HG02610 (cell line): ENCODE data around the gene FOXP3.

Experiments used
- ATAC-seq: cut with Tn5 transposase; IDR thresholded peaks from one replicate; pipeline ENCODE4 v1.9.1; 2021; ENCODE audit warnings: mild to moderate bottlenecking, moderate library complexity; ENCODE audit not compliant: unreplicated experiment

The FOXP3 gene

DNA sequence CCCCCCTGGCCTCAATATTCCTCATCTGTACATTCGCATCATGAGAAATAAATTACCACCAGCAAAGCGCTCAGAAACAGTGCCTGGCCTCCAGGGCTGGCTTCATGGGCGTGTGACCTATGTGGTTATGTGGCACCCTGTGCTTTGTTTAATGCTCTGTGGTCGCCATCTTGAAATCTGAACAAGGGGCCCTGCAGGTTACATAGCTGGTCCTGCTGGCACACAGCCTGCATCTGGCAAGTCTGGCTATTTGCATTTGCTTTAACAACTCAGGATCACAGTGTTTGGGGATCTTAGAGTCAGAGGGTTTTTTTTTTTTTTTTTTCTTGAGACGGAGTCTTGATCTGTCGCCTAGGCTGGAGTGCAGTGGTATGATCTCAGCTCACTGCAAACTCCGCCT lies 9.9 kb downstream of the FOXP3 start:
- ATAC-seq, result no peak

DNA sequence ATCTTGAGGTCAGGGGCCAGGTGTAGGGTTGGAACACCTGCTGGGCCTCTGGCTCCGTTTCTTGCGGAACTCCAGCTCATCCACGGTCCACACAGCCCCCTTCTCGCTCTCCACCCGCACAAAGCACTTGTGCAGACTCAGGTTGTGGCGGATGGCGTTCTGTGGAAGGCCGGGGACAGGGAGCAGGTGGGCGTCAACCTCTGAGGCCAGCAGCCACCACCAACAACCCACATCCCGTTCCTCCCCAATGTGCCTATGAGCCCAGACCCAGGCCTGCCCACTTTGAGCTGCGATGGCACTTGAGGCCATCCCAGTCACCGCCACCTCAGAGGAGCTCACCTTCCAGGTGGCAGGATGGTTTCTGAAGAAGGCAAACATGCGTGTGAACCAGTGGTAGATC lies 13.2 kb downstream of the FOXP3 start:
- no peak for ATAC-seq

DNA sequence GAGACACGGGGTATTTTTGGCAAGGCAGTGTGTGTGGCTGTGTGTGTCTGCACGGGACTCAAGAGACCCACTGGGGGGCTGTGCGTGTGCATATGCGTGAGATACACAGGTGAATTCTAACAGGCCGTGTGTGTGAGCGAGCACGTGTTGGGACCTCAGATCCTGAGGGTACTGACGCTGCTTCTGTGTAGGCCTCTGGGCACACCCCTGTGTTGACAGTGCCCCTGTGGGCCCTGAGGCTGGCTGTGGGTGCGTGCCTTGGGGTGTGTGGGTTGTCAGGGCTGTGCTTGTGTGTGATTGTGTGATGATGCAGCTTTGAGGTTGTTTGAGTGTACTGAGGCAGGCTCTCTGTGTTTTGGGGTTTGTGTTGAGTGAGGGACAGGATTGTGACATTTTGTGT lies 13.9 kb downstream of the FOXP3 start:
- no peak for ATAC-seq

DNA sequence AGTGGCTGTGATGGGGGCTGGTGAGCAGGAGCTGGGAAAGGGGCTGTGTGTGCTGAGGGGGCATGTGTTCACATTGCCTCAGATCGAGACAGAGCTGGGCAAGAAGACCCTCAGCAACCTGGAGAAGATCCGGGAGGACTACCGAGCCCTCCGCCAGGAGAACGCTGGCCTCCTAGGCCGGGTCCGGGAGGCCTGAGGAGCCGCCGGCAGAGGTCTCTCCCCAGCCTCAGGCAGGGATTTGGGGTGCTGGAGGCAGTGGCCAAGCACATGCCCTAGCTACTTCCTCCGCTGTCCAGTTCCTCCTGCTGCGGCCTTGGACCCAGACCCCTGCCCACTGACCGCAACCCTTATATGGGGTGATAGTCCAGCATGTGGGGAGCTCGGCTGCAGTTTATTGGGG lies 14.4 kb downstream of the FOXP3 start:
- ATAC-seq, result no peak

DNA sequence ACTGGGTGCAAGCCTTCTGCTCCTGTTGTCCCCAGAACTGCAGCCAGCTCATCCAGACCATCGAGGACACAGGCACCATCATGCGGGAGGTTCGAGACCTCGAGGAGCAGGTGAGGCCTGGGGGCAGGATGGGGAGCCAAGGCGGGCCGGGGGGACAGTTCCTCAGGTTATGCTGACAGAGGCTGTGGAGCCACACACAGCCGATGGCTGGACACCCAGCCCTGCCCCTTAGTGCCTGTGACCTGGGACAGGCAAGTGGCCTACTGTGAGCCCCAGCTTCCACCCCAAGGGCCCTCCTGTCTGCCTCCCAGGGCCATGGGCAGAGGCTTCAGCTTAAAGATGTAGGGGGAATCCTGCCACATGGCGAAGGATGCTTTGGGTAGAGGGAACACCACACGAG lies 14.9 kb downstream of the FOXP3 start:
- no peak for ATAC-seq

DNA sequence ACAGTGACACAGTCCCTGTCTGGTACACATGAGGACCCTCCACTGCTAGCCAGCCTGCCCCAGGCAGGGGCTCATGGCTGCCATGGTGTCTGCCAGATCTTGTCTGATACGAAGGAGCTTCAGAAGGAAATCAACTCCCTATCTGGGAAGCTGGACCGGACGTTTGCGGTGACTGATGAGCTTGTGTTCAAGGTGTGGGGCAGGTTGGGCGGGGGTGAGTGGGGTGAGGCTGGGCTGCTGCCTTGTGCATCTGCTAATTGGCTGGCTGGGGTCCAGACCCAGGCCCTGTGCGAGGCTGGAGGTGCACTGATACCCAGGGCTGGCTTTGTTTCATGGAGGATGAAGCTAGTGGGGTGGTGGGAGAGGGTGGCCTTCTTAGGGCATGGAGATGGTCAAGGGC lies 15.4 kb downstream of the FOXP3 start:
- ATAC-seq, result no peak

DNA sequence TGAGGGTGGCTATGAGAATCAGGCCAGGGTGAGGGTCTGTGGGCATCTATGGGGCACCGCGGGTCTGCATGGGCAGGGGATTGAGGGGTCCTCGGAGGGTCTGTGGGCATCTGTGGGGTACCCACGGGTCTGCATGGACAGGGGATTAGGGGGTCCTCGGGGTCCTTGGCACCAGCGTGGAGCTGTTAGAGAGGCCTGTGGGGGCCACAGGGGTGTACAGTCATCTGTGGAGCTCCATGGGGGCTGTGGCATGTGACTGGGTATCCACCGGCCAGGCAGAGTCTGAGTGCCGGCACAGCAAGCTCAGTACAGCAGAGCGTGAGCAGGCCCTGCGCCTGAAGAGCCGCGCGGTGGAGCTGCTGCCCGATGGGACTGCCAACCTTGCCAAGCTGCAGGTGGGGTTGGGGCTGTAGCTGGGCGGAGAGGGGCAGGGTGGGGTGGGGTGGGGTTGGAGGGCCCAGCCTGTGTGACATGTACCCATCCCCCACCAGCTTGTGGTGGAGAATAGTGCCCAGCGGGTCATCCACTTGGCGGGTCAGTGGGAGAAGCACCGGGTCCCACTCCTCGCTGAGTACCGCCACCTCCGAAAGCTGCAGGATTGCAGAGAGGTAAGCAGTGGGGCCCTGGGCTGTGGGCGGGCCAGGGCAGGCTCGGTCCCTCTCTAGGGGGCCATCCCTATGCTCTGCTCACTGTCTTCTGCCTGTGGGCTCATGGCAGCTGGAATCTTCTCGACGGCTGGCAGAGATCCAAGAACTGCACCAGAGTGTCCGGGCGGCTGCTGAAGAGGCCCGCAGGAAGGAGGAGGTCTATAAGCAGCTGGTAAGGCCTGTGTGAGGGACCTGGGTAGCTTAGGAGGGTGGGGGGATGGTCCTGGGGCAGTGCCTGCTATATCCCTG lies 16.3 kb downstream of the FOXP3 start:
- ATAC-seq, result no peak

DNA sequence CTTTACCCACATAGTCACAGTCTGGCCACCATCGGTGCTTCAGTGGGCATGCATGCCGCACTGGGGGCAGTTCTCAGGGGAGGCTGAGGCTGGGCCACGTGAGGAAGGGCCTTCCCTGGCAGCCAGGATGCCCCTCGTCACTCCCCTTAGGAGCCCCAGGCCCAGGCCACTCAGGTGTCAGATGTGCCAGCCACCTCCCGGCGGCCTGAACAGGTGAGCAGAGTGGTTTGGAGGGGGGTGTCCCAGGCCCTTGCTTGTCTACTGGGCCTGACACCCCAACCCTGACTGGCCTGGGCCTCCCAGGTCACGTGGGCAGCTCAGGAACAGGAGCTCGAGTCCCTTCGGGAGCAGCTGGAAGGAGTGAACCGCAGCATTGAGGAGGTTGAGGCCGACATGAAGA lies 17.2 kb downstream of the FOXP3 start:
- no peak for ATAC-seq

DNA sequence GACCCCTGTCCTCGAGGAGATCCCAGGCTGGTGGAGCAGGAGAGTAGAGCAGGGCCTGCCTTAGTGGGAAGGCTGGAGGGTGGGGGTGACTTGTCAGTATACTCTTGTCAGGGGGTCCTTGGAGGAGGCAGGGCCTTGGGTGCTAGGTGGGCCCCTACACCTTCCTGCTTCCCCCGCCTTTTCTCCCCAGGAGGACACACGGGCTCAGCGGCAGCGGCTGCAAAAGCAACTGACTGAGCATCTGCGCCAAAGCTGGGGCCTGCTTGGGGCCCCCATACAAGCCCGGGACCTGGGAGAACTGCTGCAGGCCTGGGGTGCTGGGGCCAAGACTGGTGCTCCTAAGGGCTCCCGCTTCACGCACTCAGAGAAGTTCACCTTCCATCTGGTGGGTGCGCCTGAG lies 18.0 kb downstream of the FOXP3 start:
- ATAC-seq, result no peak

DNA sequence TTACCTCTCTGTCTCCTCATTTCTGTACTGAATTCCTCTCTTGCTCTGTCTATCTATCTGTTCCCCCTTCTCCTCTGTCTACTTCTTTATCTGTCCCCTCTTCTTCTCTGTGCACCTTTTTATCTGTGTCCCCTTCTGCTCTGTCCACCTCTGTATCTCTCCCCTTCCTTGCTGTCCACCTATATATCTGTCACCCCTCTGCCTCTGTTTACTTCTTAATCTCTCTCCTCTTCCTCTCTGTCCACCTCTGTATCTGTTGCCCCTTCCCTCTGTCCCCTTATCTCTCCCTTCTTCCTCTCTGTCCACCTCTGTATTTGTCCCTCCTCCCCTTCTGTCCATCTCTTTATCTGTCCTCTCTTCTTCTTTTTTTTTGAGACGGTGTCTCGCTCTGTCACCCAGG lies 20.3 kb downstream of the FOXP3 start:
- ATAC-seq, result no peak

DNA sequence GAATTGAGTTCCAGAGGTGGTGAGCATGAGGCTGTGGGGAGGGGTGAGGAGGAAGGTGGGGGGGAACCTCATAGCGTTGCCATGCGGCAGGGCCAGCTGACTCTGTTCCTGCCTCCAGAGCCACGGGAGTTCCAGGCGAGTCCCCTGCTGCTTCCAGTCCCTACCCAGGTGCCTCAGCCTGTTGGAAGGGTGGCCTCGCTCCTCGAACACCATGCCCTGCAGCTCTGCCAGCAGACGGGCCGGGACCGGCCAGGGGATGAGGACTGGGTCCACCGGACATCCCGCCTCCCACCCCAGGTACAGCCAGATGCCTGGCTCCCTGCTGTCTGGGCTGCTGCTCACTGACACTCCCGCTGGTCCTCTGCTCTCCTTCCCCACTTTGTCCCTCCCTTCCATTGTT lies 21.3 kb downstream of the FOXP3 start:
- no peak for ATAC-seq

DNA sequence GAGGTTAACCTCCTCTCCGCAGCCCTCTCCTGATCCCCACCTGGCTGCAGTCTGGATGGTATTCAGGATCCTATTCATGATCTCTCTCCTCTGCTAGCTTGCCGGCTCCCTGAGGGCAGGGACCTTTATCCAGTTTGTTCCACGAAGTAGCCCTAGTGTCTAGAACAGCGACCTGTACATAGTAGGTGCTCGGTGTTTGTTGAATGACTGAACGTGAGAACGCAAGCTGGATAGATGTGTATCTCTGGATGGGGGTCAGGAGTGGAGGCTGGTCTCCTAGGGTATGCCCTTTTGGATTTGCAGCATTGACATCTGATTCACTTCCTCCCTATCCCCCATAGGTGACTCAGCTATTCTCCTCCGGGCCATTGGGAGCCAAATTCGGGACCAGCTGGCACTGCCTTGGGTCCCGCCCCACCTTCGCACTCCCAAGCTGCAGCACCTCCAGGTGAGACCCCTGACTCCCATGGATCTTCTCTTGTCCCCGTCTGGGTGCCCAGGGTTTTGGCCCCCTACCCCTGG lies 21.9 kb downstream of the FOXP3 start:
- no peak for ATAC-seq

DNA sequence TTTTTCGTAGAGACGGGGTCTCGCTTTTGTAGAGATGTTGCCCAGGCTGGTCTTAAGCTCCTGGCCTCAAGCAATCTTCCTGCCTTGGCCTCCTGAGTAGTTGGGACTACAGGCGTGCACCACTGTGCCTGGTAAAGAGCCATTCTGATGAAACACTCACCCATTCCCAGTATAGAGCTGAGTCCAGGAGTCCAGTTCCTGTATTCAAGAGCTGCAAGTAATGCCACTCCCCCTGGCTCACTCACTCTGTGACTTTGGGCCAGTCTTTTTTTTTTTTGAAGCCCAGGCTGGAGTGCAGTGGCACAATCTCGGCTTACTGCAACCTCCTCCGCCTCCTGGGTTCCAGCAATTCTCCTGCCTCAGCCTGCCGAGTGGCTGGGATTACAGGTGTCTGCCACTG lies 25.8 kb downstream of the FOXP3 start:
- ATAC-seq, result no peak

DNA sequence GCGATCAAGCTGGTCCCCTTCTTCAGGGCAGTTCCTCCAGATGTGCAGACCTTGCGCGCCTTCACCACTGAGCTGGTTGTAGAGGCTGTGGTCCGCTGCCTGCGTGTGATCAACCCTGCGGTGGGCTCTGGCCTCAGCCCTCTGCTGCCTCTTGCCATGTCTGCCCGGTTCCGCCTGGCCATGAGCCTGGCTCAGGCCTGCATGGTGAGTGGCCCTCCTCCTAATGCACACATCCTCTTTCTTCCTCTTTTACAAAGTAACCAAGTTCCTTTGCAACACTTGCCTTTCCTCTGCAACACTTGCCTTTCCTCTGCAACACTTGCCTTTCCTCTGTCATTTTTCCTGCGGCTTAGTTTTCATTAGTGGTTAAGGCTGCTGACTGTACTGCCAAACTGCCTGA lies 27.4 kb downstream of the FOXP3 start:
- ATAC-seq, result no peak

DNA sequence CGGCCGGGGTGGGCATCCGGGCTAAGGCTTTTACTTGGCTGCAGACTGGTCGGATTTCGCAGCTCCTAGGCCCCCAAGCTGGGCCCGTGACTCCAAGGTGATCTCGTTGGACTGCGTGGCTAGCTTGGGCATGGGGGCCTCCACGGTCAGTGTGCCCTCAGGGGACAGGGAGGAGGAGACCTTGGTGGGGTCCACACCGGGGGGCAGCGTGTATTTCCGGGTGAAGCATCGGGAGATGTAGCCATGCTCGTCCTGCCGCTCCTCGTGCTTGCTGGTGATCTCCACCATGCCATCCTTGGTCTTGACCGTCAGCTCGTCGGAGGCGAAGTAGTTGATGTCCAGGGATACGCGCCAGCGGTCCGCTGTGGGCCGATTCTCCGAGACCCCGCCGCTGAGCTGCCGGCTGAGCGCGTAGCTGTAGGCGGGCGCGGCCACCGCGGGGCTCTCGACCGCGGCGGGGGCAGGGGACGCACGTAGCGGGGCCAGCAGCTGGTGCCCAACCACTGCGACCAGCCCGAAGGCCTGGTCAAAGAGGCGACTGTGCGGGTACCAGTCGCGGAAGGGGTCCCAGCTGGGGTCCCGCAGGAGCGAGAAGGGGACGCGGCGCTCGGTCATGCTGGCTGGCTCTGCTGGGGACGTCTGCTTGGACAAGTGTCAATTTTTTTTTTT lies 30.5 kb downstream of the FOXP3 start:
- ATAC-seq, result no peak

DNA sequence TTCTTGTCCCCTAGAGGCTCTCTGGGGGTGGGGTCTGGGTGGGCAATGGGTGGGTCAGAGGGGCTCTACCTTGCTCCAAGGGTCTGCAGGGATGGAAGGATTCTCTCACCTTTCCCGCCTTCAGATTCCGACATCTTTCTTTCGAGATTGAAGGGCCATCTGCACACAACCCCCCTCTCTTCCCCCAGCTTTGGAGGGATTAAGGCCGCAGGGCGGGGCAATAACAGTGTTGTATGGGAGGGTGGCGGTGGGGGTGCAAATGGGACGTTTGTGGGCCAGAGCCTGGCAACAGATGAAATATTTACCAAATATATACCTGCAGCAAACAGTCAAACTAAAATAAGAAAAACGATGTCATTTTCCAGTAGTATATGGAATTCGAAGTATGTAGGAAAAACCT lies 31.3 kb downstream of the FOXP3 start, which contains the start of gene CACNA1F:
TSS of gene CACNA1F (minus strand) at position 165 of the 400 bp plus-strand sequence. CDS start at position 134, 31 bp downstream.
- ATAC-seq, result no peak

DNA sequence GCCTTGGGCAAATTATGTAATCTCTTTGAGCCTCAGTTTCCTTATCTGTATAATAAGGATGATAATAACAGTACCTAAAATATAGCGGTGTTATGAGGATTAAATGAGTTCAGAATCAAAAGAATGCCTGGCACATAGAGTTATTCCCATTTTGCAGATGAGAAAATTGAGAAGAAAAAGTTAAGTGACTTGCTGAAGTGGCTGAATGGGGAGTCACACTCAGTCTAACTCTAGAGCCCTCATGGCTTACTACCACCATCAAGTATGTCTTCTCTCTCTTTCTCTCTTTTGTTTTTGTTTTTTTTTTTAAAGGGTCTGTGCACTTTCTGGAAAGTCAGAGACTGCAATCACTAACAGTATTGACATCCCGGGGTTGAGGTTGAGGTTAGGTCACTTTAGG lies 32.0 kb downstream of the FOXP3 start:
- no peak for ATAC-seq

DNA sequence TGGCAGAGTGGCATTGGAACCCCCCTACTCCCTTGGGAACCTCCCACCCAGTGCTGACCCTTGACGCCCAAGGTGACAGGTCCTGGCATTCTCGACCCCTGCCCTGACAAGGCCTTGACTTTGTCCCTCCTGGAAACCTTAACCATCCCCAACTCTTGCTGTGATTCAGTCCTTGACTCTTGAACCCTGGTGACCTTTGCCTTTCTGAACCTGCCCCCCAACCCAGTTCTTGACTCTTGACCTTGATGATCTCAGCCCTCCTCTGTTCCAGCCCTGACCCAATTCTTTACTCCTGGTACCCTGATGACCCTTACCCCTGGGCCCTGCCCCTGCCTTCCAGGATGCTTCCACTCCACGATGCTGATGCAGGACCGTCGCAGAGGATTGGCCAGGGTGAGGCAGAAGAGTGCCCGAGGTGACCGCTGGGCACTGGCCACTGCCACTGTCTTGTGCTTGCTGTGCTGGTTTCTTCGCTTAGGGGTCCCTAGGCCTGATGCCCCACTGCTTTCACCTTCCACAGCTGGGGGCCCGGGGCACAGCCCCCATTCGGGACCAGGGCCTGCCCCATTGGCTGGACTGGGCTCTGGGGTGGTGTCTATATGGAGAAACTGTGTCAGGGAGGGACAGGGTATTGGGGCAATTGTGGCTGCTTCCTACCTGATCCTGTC lies 33.0 kb downstream of the FOXP3 start:
- no peak for ATAC-seq

DNA sequence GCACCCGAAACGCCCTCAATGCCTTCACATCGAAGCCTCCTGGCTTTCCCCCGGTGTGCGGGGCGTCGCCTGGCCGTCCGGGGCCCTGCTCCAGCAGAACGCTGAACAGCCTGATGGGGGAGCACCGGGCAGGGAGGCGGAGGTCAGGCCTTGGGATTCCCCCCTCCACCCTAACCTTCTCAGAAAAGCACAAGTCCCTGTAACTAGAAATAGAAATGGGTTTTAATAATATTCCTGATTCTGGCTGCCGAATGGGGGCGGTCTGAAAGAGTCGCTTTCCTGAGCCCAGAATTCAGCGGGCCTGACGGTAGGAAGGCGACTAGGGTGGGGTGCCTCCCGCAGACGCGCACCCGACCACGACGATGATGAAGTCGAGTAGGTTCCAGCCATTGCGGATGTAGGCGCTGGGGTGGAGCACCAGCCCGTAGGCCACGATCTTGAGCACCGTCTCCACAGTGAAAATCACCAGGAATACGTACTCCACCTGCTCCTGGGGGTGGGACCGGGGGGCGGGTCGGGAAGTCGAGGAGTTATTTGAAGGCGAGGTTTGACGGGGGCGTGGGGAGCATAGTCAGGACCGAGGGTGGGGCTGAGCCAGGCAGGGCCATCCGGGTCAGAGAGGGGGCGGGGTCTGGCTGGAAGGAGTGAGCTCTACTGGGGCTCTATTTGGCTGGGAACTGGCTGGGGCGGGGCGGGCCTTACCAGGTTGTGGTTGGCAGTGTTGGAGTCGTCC lies 33.8 kb downstream of the FOXP3 start:
- peak; percentile 52 for ATAC-seq

DNA sequence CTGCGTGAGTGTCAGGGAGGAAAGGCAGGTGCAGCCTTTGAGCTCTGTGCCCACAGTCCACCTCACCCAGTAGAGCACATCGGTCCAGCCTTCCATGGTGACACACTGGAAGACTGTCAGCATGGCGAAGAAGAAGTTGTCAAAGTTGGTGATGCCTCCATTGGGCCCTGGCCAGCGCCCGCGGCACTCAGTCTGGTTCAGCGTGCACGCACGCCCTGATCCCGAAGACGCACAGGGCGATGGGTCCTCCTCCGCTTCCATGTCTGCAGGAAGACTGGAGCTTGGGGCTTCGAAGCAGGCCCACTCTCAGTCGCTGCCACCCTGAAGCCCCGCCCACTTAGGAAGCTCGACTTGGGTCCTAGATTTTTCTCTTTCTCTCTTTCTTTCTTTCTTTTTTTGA lies 36.3 kb downstream of the FOXP3 start:
- ATAC-seq, result no peak

DNA sequence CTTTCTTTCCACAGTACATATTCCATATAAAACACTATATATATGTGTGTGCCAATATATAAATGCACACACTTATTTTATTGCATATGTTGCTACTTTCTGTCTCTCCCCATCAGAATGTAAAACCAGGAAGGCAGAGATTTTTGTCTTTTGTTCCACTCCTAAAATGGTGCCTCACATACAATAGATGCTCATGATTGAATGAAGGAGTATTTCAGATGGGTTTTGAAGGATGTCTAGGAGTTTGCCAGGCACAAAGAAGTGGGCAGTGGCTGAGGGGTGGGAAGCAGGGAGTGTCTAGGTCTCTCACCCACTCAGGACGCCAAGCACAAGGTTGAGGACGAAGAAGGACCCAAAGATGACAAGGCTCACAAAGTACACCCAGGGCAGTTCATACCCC lies 36.8 kb downstream of the FOXP3 start:
- ATAC-seq, result no peak
